OCI-LY7 (cell line): ENCODE measurements around the gene IQCE.

Source experiments
- CTCF ChIP-seq: fragments of 200-600 bp; sonication (generic); conservative IDR thresholded peaks from 2 replicates; pipeline ENCODE4 v1.5.1; 2014; ENCODE audit warnings: mild to moderate bottlenecking, antibody characterized with exemption, low read length, moderate library complexity, mixed read lengths
- EZH2phosphoT487 ChIP-seq: fragments of 200-600 bp; sonication (generic); IDR thresholded peaks from 2 replicates; pipeline ENCODE4 v1.6.1; 2018; ENCODE audit warnings: low read depth, borderline replicate concordance, mild to moderate bottlenecking, mixed run types, antibody characterized with exemption, low read length, moderate library complexity, mixed read lengths

- TF ChIP-seq CTCF (no peak), EZH2phosphoT487 (no peak)
These were observed 58.6 kb downstream of the IQCE start for GRCh38 chr7:2617325-2617905.
